Body of pancreas (tissue), 4 donors: Measurements from ENCODE around the gene SKIC2.

Source experiments
- POLR2A ChIP-seq, 3 donors: fragments of 450-650 bp; IDR thresholded peaks; one replicate each; pipeline ENCODE4 v1.6.1; 2016; ENCODE audit warnings: antibody characterized with exemption in 3 of 3, mild to moderate bottlenecking in 2 of 3
- TF ChIP-seq, protein P1 (sequence below), 7 experiments: fragments of 450-650 bp in 4 of 7; fragments of 200-600 bp in 3 of 7; sonication (generic) in 3 of 7; IDR thresholded peaks; one replicate each; pipeline ENCODE4 v1.5.1; 2016 to 2019; ENCODE audit warnings: antibody characterized with exemption in 7 of 7

DNA sequence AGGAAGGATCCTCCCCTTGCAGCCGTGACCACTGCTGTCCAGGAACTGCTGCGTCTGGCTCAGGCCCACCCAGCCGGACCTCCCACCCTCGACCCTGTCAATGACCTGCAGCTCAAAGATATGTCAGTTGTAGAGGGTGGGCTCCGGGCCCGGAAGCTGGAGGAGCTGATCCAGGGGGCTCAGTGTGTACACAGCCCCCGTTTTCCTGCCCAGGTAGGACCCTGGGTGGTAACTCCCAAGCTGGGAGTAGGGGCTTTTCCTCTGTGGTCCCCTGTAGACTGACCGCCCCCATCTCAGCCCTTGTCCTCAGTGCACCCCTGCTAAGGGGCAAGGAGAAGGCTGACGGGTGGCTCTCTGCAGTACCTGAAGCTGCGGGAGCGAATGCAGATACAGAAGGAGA, 9.4 kb downstream of the SKIC2 start:
- TF ChIP-seq, protein P1, sequence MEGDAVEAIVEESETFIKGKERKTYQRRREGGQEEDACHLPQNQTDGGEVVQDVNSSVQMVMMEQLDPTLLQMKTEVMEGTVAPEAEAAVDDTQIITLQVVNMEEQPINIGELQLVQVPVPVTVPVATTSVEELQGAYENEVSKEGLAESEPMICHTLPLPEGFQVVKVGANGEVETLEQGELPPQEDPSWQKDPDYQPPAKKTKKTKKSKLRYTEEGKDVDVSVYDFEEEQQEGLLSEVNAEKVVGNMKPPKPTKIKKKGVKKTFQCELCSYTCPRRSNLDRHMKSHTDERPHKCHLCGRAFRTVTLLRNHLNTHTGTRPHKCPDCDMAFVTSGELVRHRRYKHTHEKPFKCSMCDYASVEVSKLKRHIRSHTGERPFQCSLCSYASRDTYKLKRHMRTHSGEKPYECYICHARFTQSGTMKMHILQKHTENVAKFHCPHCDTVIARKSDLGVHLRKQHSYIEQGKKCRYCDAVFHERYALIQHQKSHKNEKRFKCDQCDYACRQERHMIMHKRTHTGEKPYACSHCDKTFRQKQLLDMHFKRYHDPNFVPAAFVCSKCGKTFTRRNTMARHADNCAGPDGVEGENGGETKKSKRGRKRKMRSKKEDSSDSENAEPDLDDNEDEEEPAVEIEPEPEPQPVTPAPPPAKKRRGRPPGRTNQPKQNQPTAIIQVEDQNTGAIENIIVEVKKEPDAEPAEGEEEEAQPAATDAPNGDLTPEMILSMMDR (IDR thresholded peaks at IDR 0.05) = no peak
- TF ChIP-seq POLR2A (IDR thresholded peaks at IDR 0.05) = no peak
